NCI-H2227 treated with DMSO at 0.1 percent for 48 hours (cell line): Measurements from ENCODE around the gene B3GNT9.
"Not testable (repeated sequence)": the region's sequence is repeated elsewhere in the genome, so short reads cannot be mapped to it uniquely, and the experiment has no call there.

ENCODE experiments used
- DNase-seq: peaks from one replicate; lab custom pipeline; 2025; lab: John Stamatoyannopoulos, UW

Gene B3GNT9

GRCh38 chr16:67150047-67150832 is 558 bp downstream of the B3GNT9 start:
- peak; percentile 46 for DNase-seq

GRCh38 chr16:67149276-67150046 is 1.3 kb downstream of the B3GNT9 start:
- DNase-seq: no peak

- DNase-seq: no peak
Observed at GRCh38 chr16:67148656-67149275, 2.0 kb downstream of the B3GNT9 start.

- no peak for DNase-seq
Observed at GRCh38 chr16:67148221-67148620, 2.6 kb downstream of the B3GNT9 start.

GRCh38 chr16:67147437-67148140 is 3.2 kb downstream of the B3GNT9 start:
- no peak for DNase-seq

GRCh38 chr16:67146523-67147357 is 4.1 kb downstream of the B3GNT9 start:
- DNase-seq: no peak

- no peak for DNase-seq
Observed at GRCh38 chr16:67145746-67146145, 5.1 kb downstream of the B3GNT9 start.

GRCh38 chr16:67144943-67145342 is 5.9 kb downstream of the B3GNT9 start:
- no peak for DNase-seq

GRCh38 chr16:67142342-67142741 is 8.5 kb downstream of the B3GNT9 start:
- DNase-seq: no peak

GRCh38 chr16:67141391-67141790 is 9.4 kb downstream of the B3GNT9 start:
- DNase-seq: no peak

- no peak for DNase-seq
Observed at GRCh38 chr16:67137605-67138004, 13.2 kb downstream of the B3GNT9 start.

GRCh38 chr16:67129422-67129821 is 21.4 kb downstream of the B3GNT9 start:
- no peak for DNase-seq

- DNase-seq: no peak
Observed at GRCh38 chr16:67128887-67129286, 21.9 kb downstream of the B3GNT9 start.

GRCh38 chr16:67128417-67128816 is 22.4 kb downstream of the B3GNT9 start:
- no peak for DNase-seq

GRCh38 chr16:67122799-67123198 is 28.0 kb downstream of the B3GNT9 start:
- DNase-seq: not testable (repeated sequence)

- DNase-seq: no peak
Observed at GRCh38 chr16:67120025-67120424, 30.8 kb downstream of the B3GNT9 start.

GRCh38 chr16:67117716-67118115 is 33.1 kb downstream of the B3GNT9 start:
- DNase-seq: no peak

GRCh38 chr16:67116388-67117311 is 34.1 kb downstream of the B3GNT9 start:
- DNase-seq: no peak

- no peak for DNase-seq
Observed at GRCh38 chr16:67115639-67116038, 35.2 kb downstream of the B3GNT9 start.

GRCh38 chr16:67114793-67115192 is 36.0 kb downstream of the B3GNT9 start:
- DNase-seq: no peak
